IMR-90 (cell line): ENCODE results near the gene TOMM34. TPM values are rescaled to one million over a fixed set of nuclear protein-coding genes. Genes with fewer than 3 reads are reported as not detected.

Source experiments
- ATAC-seq: fragments of 200-7000 bp; cut with Tn5 transposase; 2 replicates; pipeline ENCODE4 v1.9.1; 2020; ENCODE audit warnings: low read depth, mild to moderate bottlenecking, moderate library complexity
- BruUV-seq: library from RNA; stranded (reverse); fragments of 400-500 nt; replicated peaks from 2 replicates; lab custom pipeline; 2021; lab: Mats Ljungman, UMichigan
- CTCF ChIA-PET: fragments of 300-600 bp; formaldehyde crosslinking; extraction: SDS; loops from one replicate; lab custom pipeline; 2021; ENCODE audit warnings: antibody characterized with exemption; lab: Yijun Ruan, JAX
- POLR2A ChIA-PET: fragments of 300-600 bp; sonication (Branson Sonifier 250); formaldehyde crosslinking; loops from one replicate; lab custom pipeline; 2022; ENCODE audit warnings: antibody characterized with exemption; ENCODE audit not compliant: unreplicated experiment; lab: Charles Lee
- DNase-seq: peaks from one replicate; pipeline ENCODE4 v3.0.0; 2013
- H2AFZ ChIP-seq: replicated peaks from 2 replicates; pipeline ENCODE3; 2013; ENCODE audit warnings: low read length, mild to moderate bottlenecking; ENCODE audit not compliant: poor library complexity
- H2AK5ac ChIP-seq: 2 replicates; pipeline ENCODE4 v1.6.1; 2013; ENCODE audit warnings: low read depth, low read length, inconsistent platforms
- H2AK9ac ChIP-seq: replicated peaks from 2 replicates; pipeline ENCODE3; 2013; ENCODE audit warnings: mild to moderate bottlenecking, low read depth, low read length, moderate library complexity; ENCODE audit not compliant: poor library complexity
- H2BK120ac ChIP-seq: 2 replicates; pipeline ENCODE4 v1.6.1; 2013; ENCODE audit warnings: low read depth, low read length, inconsistent platforms
- H2BK15ac ChIP-seq: 3 replicates; pipeline ENCODE4 v1.6.1; 2013; ENCODE audit warnings: low read depth, low read length, inconsistent platforms
- H2BK20ac ChIP-seq: 2 replicates; pipeline ENCODE4 v1.6.1; 2013; ENCODE audit warnings: low read depth, mild to moderate bottlenecking, inconsistent platforms, low read length, moderate library complexity
- H2BK5ac ChIP-seq: 2 replicates; pipeline ENCODE4 v1.6.1; 2013; ENCODE audit warnings: mild to moderate bottlenecking, low read depth, low read length, inconsistent platforms; ENCODE audit not compliant: poor library complexity, severe bottlenecking
- H3K14ac ChIP-seq: replicated peaks from 2 replicates; pipeline ENCODE4 v1.6.1; 2013; ENCODE audit warnings: low read depth, low read length, inconsistent platforms
- H3K18ac ChIP-seq: 2 replicates; pipeline ENCODE4 v1.6.1; 2013; ENCODE audit warnings: low read depth, low read length, control low read depth
- H3K23ac ChIP-seq: 2 replicates; pipeline ENCODE4 v1.6.1; 2013; ENCODE audit warnings: low read depth, low read length, inconsistent platforms
- H3K27ac ChIP-seq: 2 replicates; pipeline ENCODE4 v1.5.1; 2013; ENCODE audit warnings: mild to moderate bottlenecking, control low read depth, low read length; ENCODE audit not compliant: insufficient read depth
- H3K27me3 ChIP-seq: 2 replicates; pipeline ENCODE4 v1.6.1; 2013; ENCODE audit warnings: low read length; ENCODE audit not compliant: control insufficient read depth, insufficient read depth
- H3K36me3 ChIP-seq: 2 replicates; pipeline ENCODE4 v1.6.1; 2013; ENCODE audit warnings: low read length, mixed read lengths; ENCODE audit not compliant: control insufficient read depth, insufficient read depth
- H3K4ac ChIP-seq: 2 replicates; pipeline ENCODE4 v1.6.1; 2013; ENCODE audit warnings: low read depth, low read length, inconsistent platforms
- H3K4me1 ChIP-seq: 2 replicates; pipeline ENCODE4 v1.6.1; 2013; ENCODE audit warnings: low read length, mixed read lengths; ENCODE audit not compliant: control insufficient read depth, insufficient read depth
- H3K4me2 ChIP-seq: 2 replicates; pipeline ENCODE4 v1.6.1; 2013; ENCODE audit warnings: low read depth, mild to moderate bottlenecking, control low read depth, low read length, moderate library complexity
- H3K4me3 ChIP-seq: 2 replicates; pipeline ENCODE4 v1.5.1; 2013; ENCODE audit warnings: low read depth, mild to moderate bottlenecking, control low read depth, low read length, moderate library complexity; ENCODE audit not compliant: insufficient read depth
- H3K56ac ChIP-seq: 2 replicates; pipeline ENCODE4 v1.6.1; 2013; ENCODE audit warnings: low read length, inconsistent platforms; ENCODE audit not compliant: insufficient read depth; ENCODE audit errors: extremely low read depth
- H3K79me1 ChIP-seq, 2 experiments: 2 replicates each; pipeline ENCODE4 v1.6.1; 2013; ENCODE audit warnings: low read length in 2 of 2, inconsistent platforms in 1 of 2, low read depth in 1 of 2
- H3K9ac ChIP-seq: 2 replicates; pipeline ENCODE4 v1.6.1; 2013; ENCODE audit warnings: low read depth, low read length, control low read depth
- H3K9me1 ChIP-seq: 2 replicates; pipeline ENCODE4 v1.6.1; 2013; ENCODE audit warnings: low read length, inconsistent platforms; ENCODE audit not compliant: insufficient read depth
- H3K9me3 ChIP-seq: 2 replicates; pipeline ENCODE4 v1.6.1; 2013; ENCODE audit warnings: low read length; ENCODE audit not compliant: control insufficient read depth, insufficient read depth
- H4K20me1 ChIP-seq: 2 replicates; pipeline ENCODE4 v1.6.1; 2013; ENCODE audit warnings: low read length, inconsistent platforms; ENCODE audit not compliant: insufficient read depth
- H4K5ac ChIP-seq: 2 replicates; pipeline ENCODE4 v1.6.1; 2013; ENCODE audit warnings: mild to moderate bottlenecking, low read depth, low read length, control low read depth
- H4K8ac ChIP-seq, 2 experiments: 2 replicates each; pipeline ENCODE4 v1.6.1; 2013; ENCODE audit warnings: low read depth in 2 of 2, low read length in 2 of 2, control low read depth in 1 of 2, inconsistent platforms in 1 of 2
- H4K91ac ChIP-seq: 2 replicates; pipeline ENCODE4 v1.6.1; 2013; ENCODE audit warnings: low read depth, low read length, inconsistent platforms; ENCODE audit not compliant: insufficient read depth
- BHLHE40 ChIP-seq: fragments of 150-350 bp; IDR thresholded peaks from 2 replicates; pipeline ENCODE4 v1.6.1; 2016; ENCODE audit warnings: mild to moderate bottlenecking, low read depth, low read length
- CEBPB ChIP-seq: IDR thresholded peaks from 2 replicates; pipeline ENCODE4 v1.6.1; 2012; ENCODE audit warnings: low read depth, low read length, improper control_type of control experiment
- CHD1 ChIP-seq: IDR thresholded peaks from 2 replicates; pipeline ENCODE4 v1.6.1; 2012; ENCODE audit warnings: low read depth, low read length, improper control_type of control experiment
- FOS ChIP-seq: fragments of 150-350 bp; IDR thresholded peaks from 2 replicates; pipeline ENCODE4 v1.6.1; 2016; ENCODE audit warnings: low read depth, low read length
- MAZ ChIP-seq: IDR thresholded peaks from 2 replicates; pipeline ENCODE4 v1.6.1; 2012; ENCODE audit warnings: low read depth, mild to moderate bottlenecking, low read length, improper control_type of control experiment, moderate library complexity, borderline replicate concordance
- MXI1 ChIP-seq: IDR thresholded peaks from 2 replicates; pipeline ENCODE4 v1.6.1; 2012; ENCODE audit warnings: low read depth, mild to moderate bottlenecking, low read length, moderate library complexity, borderline replicate concordance
- POLR2A ChIP-seq: IDR thresholded peaks from 2 replicates; pipeline ENCODE4 v1.6.1; 2012; ENCODE audit warnings: mild to moderate bottlenecking, low read depth, low read length
- RAD21 ChIP-seq: IDR thresholded peaks from 2 replicates; pipeline ENCODE4 v1.6.1; 2012; ENCODE audit warnings: low read length, improper control_type of control experiment
- RCOR1 ChIP-seq: IDR thresholded peaks from 2 replicates; pipeline ENCODE4 v1.6.1; 2012; ENCODE audit warnings: mild to moderate bottlenecking, low read length, improper control_type of control experiment; ENCODE audit not compliant: insufficient replicate concordance
- RFX5 ChIP-seq: IDR thresholded peaks from 2 replicates; pipeline ENCODE4 v1.8.0; 2012; ENCODE audit warnings: low read depth, mild to moderate bottlenecking, low read length, moderate library complexity
- SMC3 ChIP-seq: fragments of 150-350 bp; IDR thresholded peaks from 2 replicates; pipeline ENCODE4 v1.6.1; 2016; ENCODE audit warnings: low read depth, mild to moderate bottlenecking, antibody characterized with exemption, low read length, moderate library complexity
- WGBS, 2 experiments: methylation state at CpG; one replicate each; pipeline versions ENCODE4 v1.1.5 to v1.1.7; 2013; ENCODE audit warnings: missing lambda C conversion rate in 2 of 2; ENCODE audit not compliant: insufficient read length in 1 of 2; ENCODE audit errors: extremely low coverage in 2 of 2; 5-methylcytosine and 5-hydroxymethylcytosine counted together
- dilution Hi-C: fragments of 300-500 bp; cut with HindIII; formaldehyde crosslinking; loops from one replicate; pipeline ENCODE4 v1.14.3; 2018; ENCODE audit warnings: low sequenced_read_pairs; ENCODE audit not compliant: unreplicated experiment
- in situ Hi-C: fragments of 300-500 bp; cut with MboI; formaldehyde crosslinking; loops from 3 replicates; pipeline ENCODE4 v1.14.3; 2019; ENCODE audit warnings: low sequenced_read_pairs, inconsistent platforms, mixed read lengths
- intact Hi-C: fragments of 100-400 bp; cut with micrococcal nuclease; formaldehyde crosslinking; loops from 2 replicates; pipeline ENCODE4 v1.10.0; 2022
- polyA plus RNA-seq, 3 experiments: library from polyadenylated mRNA; depleted of rRNA; stranded (reverse); fragments of >200 nt; gene quantifications; 2 replicates each; pipeline ENCODE4 v1.2.3, GENCODE V29; 2012; ENCODE audit warnings: low replicate concordance in 1 of 3
- total RNA-seq: library from RNA; depleted of rRNA; stranded (reverse); fragments of >200 nt; gene quantifications from 2 replicates; pipeline ENCODE4 v1.2.3, GENCODE V29; 2012
- TF ChIP-seq, protein P1 (sequence below): fragments of 150-350 bp; IDR thresholded peaks from 2 replicates; pipeline ENCODE4 v1.6.1; 2016; ENCODE audit warnings: low read depth, mild to moderate bottlenecking, low read length, moderate library complexity, borderline replicate concordance
- TF ChIP-seq, protein P2 (sequence below): conservative IDR thresholded peaks from 2 replicates; pipeline ENCODE4 v1.5.1; 2012; ENCODE audit warnings: mild to moderate bottlenecking, low read depth, low read length, improper control_type of control experiment

TOMM34 gene
- total and polyA plus RNA-seq, 2 of the 4 experiments (the other 2 are of a cell fraction), result 97.5 to 101 TPM

DNA sequence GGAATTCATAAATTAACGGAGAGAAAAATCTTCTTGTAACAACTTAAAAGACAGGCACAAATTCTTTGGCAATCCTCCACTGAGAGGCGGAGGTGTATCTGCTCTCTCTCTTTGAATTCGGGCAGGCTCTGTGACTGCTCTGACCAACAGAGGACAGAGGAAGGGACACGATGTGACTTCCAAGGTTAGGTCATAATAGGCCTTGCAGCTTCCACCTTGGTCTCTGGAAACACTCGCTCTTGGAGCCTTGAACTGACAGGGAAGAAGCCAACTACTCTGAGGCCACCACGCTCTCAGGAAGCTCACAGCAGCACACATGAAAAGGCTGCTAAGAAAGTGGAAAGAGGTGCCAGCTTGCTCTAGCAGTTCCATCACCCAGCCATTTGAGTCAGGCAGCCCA lies 14.9 kb downstream of the TOMM34 start:
- BruUV-seq, result no TSS peak
- in situ Hi-C loops (no loop called here), dilution Hi-C loops (no loop called here), intact Hi-C loops (no loop called here)
- H4K8ac ChIP-seq, result no peak overlapping the region
- no peak overlapping the region for H3K23ac ChIP-seq
- H3K27me3 ChIP-seq, result no peaks in the 10 kb centered on the region
- no peak overlapping the region for H4K5ac ChIP-seq
- ATAC-seq (no peak), DNase-seq (no peak)
- H3K9me1 ChIP-seq, result peaks cover 3% of the 10 kb centered on the region; the same call in 1 of the 2 replicates
- H3K4ac ChIP-seq, result no peak overlapping the region
- peaks cover 48% of the 10 kb centered on the region for H3K36me3 ChIP-seq
- no peak overlapping the region for H4K91ac ChIP-seq
- peaks cover 2% of the 10 kb centered on the region; the same call in 1 of the 2 replicates for H3K4me1 ChIP-seq
- H3K56ac ChIP-seq, result no peak overlapping the region
- no peak overlapping the region for H2BK15ac ChIP-seq
- H3K9ac ChIP-seq, result no peak overlapping the region
- H2BK5ac ChIP-seq, result no peak overlapping the region
- H3K18ac ChIP-seq, result no peak overlapping the region
- H3K27ac ChIP-seq, result no peak overlapping the region
- no peak overlapping the region for H2BK120ac ChIP-seq
- POLR2A ChIA-PET, result no interaction called here
- no peak overlapping the region for H2AK5ac ChIP-seq
- 94% methylated on average over 5 of the region's 6 CpGs; no CpG with 5 or more reads in 1 of the 2 experiments for WGBS, 2 experiments
- H3K4me2 ChIP-seq, result no peak overlapping the region
- TF ChIP-seq FOS (no peak), MXI1 (no peak), RFX5 (no peak), RCOR1 (no peak), RAD21 (no peak), MAZ (no peak), BHLHE40 (no peak), CHD1 (no peak), POLR2A (no peak), SMC3 (no peak), CEBPB (no peak)
- TF ChIP-seq, protein P1, sequence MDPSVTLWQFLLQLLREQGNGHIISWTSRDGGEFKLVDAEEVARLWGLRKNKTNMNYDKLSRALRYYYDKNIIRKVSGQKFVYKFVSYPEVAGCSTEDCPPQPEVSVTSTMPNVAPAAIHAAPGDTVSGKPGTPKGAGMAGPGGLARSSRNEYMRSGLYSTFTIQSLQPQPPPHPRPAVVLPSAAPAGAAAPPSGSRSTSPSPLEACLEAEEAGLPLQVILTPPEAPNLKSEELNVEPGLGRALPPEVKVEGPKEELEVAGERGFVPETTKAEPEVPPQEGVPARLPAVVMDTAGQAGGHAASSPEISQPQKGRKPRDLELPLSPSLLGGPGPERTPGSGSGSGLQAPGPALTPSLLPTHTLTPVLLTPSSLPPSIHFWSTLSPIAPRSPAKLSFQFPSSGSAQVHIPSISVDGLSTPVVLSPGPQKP, result no peak
- TF ChIP-seq, protein P2, sequence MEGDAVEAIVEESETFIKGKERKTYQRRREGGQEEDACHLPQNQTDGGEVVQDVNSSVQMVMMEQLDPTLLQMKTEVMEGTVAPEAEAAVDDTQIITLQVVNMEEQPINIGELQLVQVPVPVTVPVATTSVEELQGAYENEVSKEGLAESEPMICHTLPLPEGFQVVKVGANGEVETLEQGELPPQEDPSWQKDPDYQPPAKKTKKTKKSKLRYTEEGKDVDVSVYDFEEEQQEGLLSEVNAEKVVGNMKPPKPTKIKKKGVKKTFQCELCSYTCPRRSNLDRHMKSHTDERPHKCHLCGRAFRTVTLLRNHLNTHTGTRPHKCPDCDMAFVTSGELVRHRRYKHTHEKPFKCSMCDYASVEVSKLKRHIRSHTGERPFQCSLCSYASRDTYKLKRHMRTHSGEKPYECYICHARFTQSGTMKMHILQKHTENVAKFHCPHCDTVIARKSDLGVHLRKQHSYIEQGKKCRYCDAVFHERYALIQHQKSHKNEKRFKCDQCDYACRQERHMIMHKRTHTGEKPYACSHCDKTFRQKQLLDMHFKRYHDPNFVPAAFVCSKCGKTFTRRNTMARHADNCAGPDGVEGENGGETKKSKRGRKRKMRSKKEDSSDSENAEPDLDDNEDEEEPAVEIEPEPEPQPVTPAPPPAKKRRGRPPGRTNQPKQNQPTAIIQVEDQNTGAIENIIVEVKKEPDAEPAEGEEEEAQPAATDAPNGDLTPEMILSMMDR, result no peak
- H2AK9ac ChIP-seq, result no peak overlapping the region
- no peak overlapping the region for H3K14ac ChIP-seq
- H2BK20ac ChIP-seq, result no peak overlapping the region
- H4K20me1 ChIP-seq, result no peaks in the 10 kb centered on the region
- no peak overlapping the region for H3K4me3 ChIP-seq
- H2AFZ ChIP-seq, result no peak overlapping the region
- no peaks in the 10 kb centered on the region for H3K9me3 ChIP-seq
- H3K79me1 ChIP-seq, result peaks cover 0 to 8% of the 10 kb centered on the region in 2 experiments; a peak in 2 of 4 replicates
- CTCF ChIA-PET, result no interaction called here
